ENCODE data around the gene DCTN4.
"Not testable (repeated sequence)": the region's sequence is repeated elsewhere in the genome, so short reads cannot be mapped to it uniquely, and the experiment has no call there.

Gene DCTN4

GRCh38 chr5:150778088-150778516, 19.3 kb upstream of the DCTN4 start:
- no peak for DNase-seq

- no peak for DNase-seq
Observed at GRCh38 chr5:150777685-150778084, 18.9 kb upstream of the DCTN4 start.

DNA sequence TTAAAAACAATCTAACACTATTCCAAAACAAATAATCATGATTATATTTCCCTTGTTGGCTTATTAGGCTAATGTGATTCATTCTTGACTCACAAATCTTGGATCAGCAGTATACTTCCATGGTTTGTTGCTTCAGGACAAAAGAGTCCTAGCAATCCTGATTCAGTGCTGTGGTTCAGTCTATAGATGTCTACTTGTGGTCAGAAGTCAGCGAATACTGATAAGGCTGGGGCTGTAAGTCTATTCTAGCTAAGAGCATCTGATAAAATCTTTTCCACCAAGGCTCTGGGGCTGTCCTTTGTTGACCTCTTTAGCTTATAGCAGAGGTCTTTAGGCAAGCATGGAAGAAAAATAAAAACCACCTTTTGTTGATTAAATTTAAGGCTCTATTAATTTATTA, 15.3 kb upstream of the DCTN4 start:
- DNase-seq, result no peak

DNA sequence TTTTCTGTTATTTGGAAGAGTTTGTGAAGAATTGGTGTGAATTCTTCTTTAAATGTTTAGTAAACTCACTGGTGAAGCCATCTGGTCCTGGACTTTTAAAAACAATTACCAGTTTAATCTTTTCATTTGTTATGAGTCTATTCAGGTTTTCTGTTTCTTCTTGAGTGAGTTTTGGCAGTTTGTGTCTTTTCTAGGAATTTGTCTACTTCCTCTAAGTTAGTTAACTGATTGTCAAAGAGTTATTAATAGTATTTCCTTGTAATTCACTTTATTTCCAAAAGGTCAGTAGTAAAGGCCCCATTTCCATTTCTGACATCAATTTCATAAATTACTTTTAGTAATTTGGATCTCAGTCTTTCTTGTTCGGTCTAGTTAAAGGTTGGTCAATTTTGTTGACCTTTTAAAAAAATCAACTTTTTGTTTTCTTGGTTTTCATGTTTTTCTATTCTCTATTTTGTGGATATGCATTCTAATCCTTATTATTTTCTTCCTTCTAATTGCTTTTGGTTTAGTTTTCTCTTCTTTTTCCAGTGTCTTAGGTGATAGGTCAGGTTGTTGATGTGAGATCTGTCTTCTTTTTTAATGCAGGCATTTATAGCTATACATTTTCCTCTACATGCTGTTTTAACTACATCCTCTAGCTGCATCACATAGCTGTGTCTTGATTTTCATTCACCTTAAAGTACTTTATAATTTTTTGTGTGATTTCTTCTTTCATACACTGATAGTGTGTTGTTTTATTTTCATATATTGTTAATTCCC, 12.4 kb upstream of the DCTN4 start:
- no peak for DNase-seq

- DNase-seq, result no peak
Observed at GRCh38 chr5:150766251-150766650, 7.4 kb upstream of the DCTN4 start.

DNA sequence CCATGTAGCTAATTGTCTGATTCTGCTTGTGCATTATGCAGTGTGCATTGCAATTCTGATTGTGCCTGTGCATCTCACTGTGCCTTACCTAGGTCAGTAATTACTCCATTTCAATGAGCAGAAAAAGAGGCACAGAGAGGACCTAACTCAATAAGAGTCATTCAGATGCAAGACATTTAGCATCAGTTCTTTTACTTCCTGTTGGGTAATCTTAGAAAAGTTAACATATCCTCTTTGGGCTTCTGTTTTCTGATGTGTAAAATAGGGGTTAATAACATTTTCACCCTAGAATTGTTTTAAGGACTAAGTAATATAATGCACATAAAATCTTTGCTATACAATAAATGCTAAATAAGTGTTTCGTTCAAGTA, 7.0 kb upstream of the DCTN4 start:
- no peak for DNase-seq

- DNase-seq, result no peak
Observed at GRCh38 chr5:150765011-150765798, 6.4 kb upstream of the DCTN4 start.

- DNase-seq, result no peak
Observed at GRCh38 chr5:150764530-150764929, 5.7 kb upstream of the DCTN4 start.

DNA sequence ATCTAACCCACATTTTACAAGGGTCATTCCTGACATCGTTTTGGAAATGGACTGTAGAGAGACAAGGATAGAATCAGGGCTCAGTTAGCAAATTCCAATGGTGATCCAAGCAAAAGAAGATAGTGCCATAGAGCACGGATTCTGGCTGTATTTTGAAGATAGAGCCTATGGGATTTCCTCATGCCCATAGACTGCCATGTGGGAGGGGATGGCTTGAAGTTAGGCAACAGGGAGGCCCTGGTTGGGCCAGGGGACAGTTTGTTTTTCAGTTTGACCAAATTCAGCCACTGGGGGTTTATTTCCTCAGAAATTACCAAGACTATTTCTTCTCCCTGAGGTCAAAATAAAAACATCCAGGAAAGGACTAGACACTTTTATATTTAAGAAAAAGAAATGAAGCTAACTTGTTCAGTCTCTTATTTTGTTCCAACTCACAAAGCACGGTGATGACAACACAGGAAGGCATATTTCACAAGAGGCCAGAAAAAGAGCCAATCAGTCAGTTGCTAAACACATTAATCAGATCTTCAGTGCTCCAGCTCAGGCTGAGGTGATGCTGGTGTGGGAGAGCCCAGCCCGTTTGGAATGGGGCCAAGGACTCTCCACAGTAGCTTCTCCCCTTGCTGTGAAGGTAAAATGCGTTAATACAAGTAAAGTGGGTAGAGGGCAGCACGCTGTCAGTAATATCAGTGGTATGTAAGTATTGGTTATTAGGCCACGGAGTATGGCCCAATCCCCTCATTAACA, 4.4 kb upstream of the DCTN4 start:
- DNase-seq, result no peak

DNA sequence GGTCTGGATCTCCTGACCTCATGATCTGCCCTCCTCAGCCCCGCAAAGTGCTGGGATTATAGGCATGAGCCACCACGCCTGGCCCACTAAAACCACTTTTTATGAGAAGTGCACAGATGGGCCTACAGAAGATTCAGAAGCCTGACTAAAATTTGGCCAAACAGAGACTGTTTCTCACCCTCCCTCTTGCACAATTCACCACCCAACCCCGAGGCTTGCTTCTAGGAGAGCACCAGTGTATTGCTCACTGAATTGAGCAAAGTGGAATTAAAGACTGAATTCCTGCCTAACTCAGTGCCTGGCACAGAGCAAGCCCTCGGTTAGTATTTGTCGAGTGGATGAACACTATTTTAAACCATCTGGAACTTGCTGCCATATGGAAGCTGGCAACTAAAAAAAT, 3.4 kb upstream of the DCTN4 start:
- DNase-seq, result no peak

DNA sequence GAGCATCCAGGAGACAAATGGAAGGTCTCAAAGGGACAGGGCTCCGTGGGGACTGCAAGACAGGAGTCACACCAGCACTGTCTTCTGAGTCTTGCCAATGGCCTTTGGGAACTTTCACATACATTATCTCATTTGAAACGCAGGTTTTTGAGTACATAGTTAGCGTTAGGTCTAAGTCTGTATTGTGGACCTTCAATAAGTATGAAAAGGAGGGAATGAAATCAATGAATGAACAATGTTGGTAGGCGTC, 442 bp upstream of the DCTN4 start:
- no peak for DNase-seq

- peak; percentile 21 for DNase-seq
Observed at GRCh38 chr5:150758203-150758530, 650 bp downstream of the DCTN4 start.

DNA sequence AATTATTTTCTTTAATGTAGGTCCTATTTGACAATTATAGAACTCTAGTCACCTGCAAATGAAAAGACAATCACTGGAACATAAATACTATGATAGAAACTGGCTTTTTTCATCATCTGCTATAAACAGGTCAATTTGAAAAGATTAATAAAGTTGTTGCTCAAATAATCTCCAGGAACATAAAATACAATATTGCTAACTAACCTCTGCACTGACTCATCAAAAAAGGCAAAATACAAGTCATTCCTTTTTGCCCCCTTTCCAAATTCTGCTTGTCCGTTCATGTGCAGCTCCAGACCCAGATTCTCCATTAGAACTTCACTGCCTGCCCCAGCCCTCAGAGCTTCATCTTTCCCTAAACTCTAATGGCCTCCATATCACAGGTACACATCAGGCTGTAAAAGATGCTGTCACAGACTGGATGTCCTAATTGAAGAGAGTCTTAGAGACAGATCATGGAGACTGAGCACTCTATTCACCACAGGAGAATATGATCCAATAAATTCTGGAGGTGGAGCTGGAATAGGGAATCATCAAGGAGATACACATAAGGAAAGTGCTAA, 1.6 kb downstream of the DCTN4 start:
- no peak for DNase-seq

DNA sequence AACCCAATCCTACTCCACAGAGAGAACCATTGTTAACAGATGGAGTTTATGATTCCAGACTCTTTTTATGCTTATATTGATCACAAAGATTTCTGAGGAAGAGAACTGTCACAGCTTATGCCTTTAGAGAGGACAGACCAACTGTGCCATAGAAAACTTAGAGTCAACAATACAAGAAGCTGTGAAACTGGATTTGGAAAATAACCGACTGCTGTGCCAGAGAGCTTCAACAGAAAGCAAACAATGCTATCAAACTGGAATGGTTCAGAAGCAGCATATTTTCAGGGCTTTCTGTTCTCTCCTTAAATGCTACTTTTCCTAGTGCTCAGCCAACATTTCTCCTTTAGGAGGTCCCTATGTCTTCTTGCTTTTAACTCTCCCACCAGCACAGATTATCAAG, 5.0 kb downstream of the DCTN4 start:
- DNase-seq, result no peak

- DNase-seq, result no peak
Observed at GRCh38 chr5:150753463-150753862, 5.4 kb downstream of the DCTN4 start.

- no peak for DNase-seq
Observed at GRCh38 chr5:150751096-150751891, 7.5 kb downstream of the DCTN4 start.

GRCh38 chr5:150750469-150750868, 8.3 kb downstream of the DCTN4 start:
- DNase-seq, result no peak

DNA sequence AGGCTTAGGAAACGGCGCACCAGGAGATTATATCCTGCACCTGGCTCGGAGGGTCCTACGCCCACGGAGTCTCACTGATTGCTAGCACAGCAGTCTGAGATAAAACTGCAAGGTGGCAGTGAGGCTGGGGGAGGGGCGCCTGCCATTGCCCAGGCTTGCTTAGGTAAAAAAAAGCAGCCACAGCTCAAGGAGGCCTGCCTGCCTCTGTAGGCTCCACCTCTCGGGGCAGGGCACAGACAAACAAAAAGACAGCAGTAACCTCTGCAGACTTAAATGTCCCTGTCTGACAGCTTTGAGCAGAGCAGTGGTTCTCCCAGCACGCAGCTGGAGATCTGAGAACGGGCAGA, 15.7 kb downstream of the DCTN4 start:
- DNase-seq, result not testable (repeated sequence)

- DNase-seq, result not testable (repeated sequence)
Observed at GRCh38 chr5:150742455-150743141, 16.2 kb downstream of the DCTN4 start.

- DNase-seq, result no peak
Observed at GRCh38 chr5:150740992-150741391, 17.8 kb downstream of the DCTN4 start.

DNA sequence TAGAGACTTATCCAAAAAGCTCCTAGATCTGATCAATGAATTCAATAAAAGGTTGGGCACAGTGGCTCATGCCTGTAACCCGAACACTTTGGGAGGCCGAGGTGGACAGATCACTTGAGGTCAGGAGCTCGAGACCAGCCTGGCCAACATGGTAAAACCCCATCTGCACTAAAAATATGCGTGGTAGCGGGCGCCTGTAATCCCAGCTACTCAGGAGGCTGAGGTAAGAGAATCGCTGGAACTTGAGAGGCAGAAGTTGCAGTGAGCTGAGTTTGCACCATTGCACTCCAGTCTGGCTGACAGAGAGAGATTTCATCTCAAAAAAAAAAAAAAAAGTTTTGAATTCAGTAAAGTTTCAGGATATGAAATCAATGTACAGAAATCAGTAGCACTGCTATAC, 20.0 kb downstream of the DCTN4 start:
- DNase-seq, result no peak

GRCh38 chr5:150734579-150735384, 24.0 kb downstream of the DCTN4 start:
- no peak for DNase-seq

Data from activated naive CD4-positive, alpha-beta T cell treated with Interleukin-2 at 50 U/mL for 16 hours (primary cell).